IMR-90 (cell line): ENCODE measurements around the gene AVPR2. TPM values are rescaled to one million over a fixed set of nuclear protein-coding genes. Genes with fewer than 3 reads are reported as not detected.

Experiments used
- ATAC-seq: fragments of 200-7000 bp; cut with Tn5 transposase; 2 replicates; pipeline ENCODE4 v1.9.1; 2020; ENCODE audit warnings: low read depth, mild to moderate bottlenecking, moderate library complexity
- BruUV-seq: library from RNA; stranded (reverse); fragments of 400-500 nt; replicated peaks from 2 replicates; lab custom pipeline; 2021; lab: Mats Ljungman, UMichigan
- CTCF ChIA-PET: fragments of 300-600 bp; formaldehyde crosslinking; extraction: SDS; loops from one replicate; lab custom pipeline; 2021; ENCODE audit warnings: antibody characterized with exemption; lab: Yijun Ruan, JAX
- POLR2A ChIA-PET: fragments of 300-600 bp; sonication (Branson Sonifier 250); formaldehyde crosslinking; loops from one replicate; lab custom pipeline; 2022; ENCODE audit warnings: antibody characterized with exemption; ENCODE audit not compliant: unreplicated experiment; lab: Charles Lee
- DNase-seq: peaks from one replicate; pipeline ENCODE4 v3.0.0; 2013
- H2AFZ ChIP-seq: replicated peaks from 2 replicates; pipeline ENCODE3; 2013; ENCODE audit warnings: low read length, mild to moderate bottlenecking; ENCODE audit not compliant: poor library complexity
- H2AK5ac ChIP-seq: 2 replicates; pipeline ENCODE4 v1.6.1; 2013; ENCODE audit warnings: low read depth, low read length, inconsistent platforms
- H2AK9ac ChIP-seq: replicated peaks from 2 replicates; pipeline ENCODE3; 2013; ENCODE audit warnings: mild to moderate bottlenecking, low read depth, low read length, moderate library complexity; ENCODE audit not compliant: poor library complexity
- H2BK120ac ChIP-seq: 2 replicates; pipeline ENCODE4 v1.6.1; 2013; ENCODE audit warnings: low read depth, low read length, inconsistent platforms
- H2BK15ac ChIP-seq: 3 replicates; pipeline ENCODE4 v1.6.1; 2013; ENCODE audit warnings: low read depth, low read length, inconsistent platforms
- H2BK20ac ChIP-seq: 2 replicates; pipeline ENCODE4 v1.6.1; 2013; ENCODE audit warnings: low read depth, mild to moderate bottlenecking, inconsistent platforms, low read length, moderate library complexity
- H2BK5ac ChIP-seq: 2 replicates; pipeline ENCODE4 v1.6.1; 2013; ENCODE audit warnings: mild to moderate bottlenecking, low read depth, low read length, inconsistent platforms; ENCODE audit not compliant: poor library complexity, severe bottlenecking
- H3K14ac ChIP-seq: replicated peaks from 2 replicates; pipeline ENCODE4 v1.6.1; 2013; ENCODE audit warnings: low read depth, low read length, inconsistent platforms
- H3K18ac ChIP-seq: 2 replicates; pipeline ENCODE4 v1.6.1; 2013; ENCODE audit warnings: low read depth, low read length, control low read depth
- H3K23ac ChIP-seq: 2 replicates; pipeline ENCODE4 v1.6.1; 2013; ENCODE audit warnings: low read depth, low read length, inconsistent platforms
- H3K27ac ChIP-seq: 2 replicates; pipeline ENCODE4 v1.5.1; 2013; ENCODE audit warnings: mild to moderate bottlenecking, control low read depth, low read length; ENCODE audit not compliant: insufficient read depth
- H3K27me3 ChIP-seq: 2 replicates; pipeline ENCODE4 v1.6.1; 2013; ENCODE audit warnings: low read length; ENCODE audit not compliant: control insufficient read depth, insufficient read depth
- H3K36me3 ChIP-seq: 2 replicates; pipeline ENCODE4 v1.6.1; 2013; ENCODE audit warnings: low read length, mixed read lengths; ENCODE audit not compliant: control insufficient read depth, insufficient read depth
- H3K4ac ChIP-seq: 2 replicates; pipeline ENCODE4 v1.6.1; 2013; ENCODE audit warnings: low read depth, low read length, inconsistent platforms
- H3K4me1 ChIP-seq: 2 replicates; pipeline ENCODE4 v1.6.1; 2013; ENCODE audit warnings: low read length, mixed read lengths; ENCODE audit not compliant: control insufficient read depth, insufficient read depth
- H3K4me2 ChIP-seq: 2 replicates; pipeline ENCODE4 v1.6.1; 2013; ENCODE audit warnings: low read depth, mild to moderate bottlenecking, control low read depth, low read length, moderate library complexity
- H3K4me3 ChIP-seq: 2 replicates; pipeline ENCODE4 v1.5.1; 2013; ENCODE audit warnings: low read depth, mild to moderate bottlenecking, control low read depth, low read length, moderate library complexity; ENCODE audit not compliant: insufficient read depth
- H3K56ac ChIP-seq: 2 replicates; pipeline ENCODE4 v1.6.1; 2013; ENCODE audit warnings: low read length, inconsistent platforms; ENCODE audit not compliant: insufficient read depth; ENCODE audit errors: extremely low read depth
- H3K79me1 ChIP-seq, 2 experiments: 2 replicates each; pipeline ENCODE4 v1.6.1; 2013; ENCODE audit warnings: low read length in 2 of 2, inconsistent platforms in 1 of 2, low read depth in 1 of 2
- H3K9ac ChIP-seq: 2 replicates; pipeline ENCODE4 v1.6.1; 2013; ENCODE audit warnings: low read depth, low read length, control low read depth
- H3K9me1 ChIP-seq: 2 replicates; pipeline ENCODE4 v1.6.1; 2013; ENCODE audit warnings: low read length, inconsistent platforms; ENCODE audit not compliant: insufficient read depth
- H3K9me3 ChIP-seq: 2 replicates; pipeline ENCODE4 v1.6.1; 2013; ENCODE audit warnings: low read length; ENCODE audit not compliant: control insufficient read depth, insufficient read depth
- H4K20me1 ChIP-seq: 2 replicates; pipeline ENCODE4 v1.6.1; 2013; ENCODE audit warnings: low read length, inconsistent platforms; ENCODE audit not compliant: insufficient read depth
- H4K5ac ChIP-seq: 2 replicates; pipeline ENCODE4 v1.6.1; 2013; ENCODE audit warnings: mild to moderate bottlenecking, low read depth, low read length, control low read depth
- H4K8ac ChIP-seq, 2 experiments: 2 replicates each; pipeline ENCODE4 v1.6.1; 2013; ENCODE audit warnings: low read depth in 2 of 2, low read length in 2 of 2, control low read depth in 1 of 2, inconsistent platforms in 1 of 2
- H4K91ac ChIP-seq: 2 replicates; pipeline ENCODE4 v1.6.1; 2013; ENCODE audit warnings: low read depth, low read length, inconsistent platforms; ENCODE audit not compliant: insufficient read depth
- CEBPB ChIP-seq: IDR thresholded peaks from 2 replicates; pipeline ENCODE4 v1.6.1; 2012; ENCODE audit warnings: low read depth, low read length, improper control_type of control experiment
- CHD1 ChIP-seq: IDR thresholded peaks from 2 replicates; pipeline ENCODE4 v1.6.1; 2012; ENCODE audit warnings: low read depth, low read length, improper control_type of control experiment
- POLR2A ChIP-seq: IDR thresholded peaks from 2 replicates; pipeline ENCODE4 v1.6.1; 2012; ENCODE audit warnings: mild to moderate bottlenecking, low read depth, low read length
- RCOR1 ChIP-seq: IDR thresholded peaks from 2 replicates; pipeline ENCODE4 v1.6.1; 2012; ENCODE audit warnings: mild to moderate bottlenecking, low read length, improper control_type of control experiment; ENCODE audit not compliant: insufficient replicate concordance
- SMC3 ChIP-seq: fragments of 150-350 bp; IDR thresholded peaks from 2 replicates; pipeline ENCODE4 v1.6.1; 2016; ENCODE audit warnings: low read depth, mild to moderate bottlenecking, antibody characterized with exemption, low read length, moderate library complexity
- WGBS, 2 experiments: methylation state at CpG; one replicate each; pipeline versions ENCODE4 v1.1.5 to v1.1.7; 2013; ENCODE audit warnings: missing lambda C conversion rate in 2 of 2; ENCODE audit not compliant: insufficient read length in 1 of 2; ENCODE audit errors: extremely low coverage in 2 of 2; 5-methylcytosine and 5-hydroxymethylcytosine counted together
- dilution Hi-C: fragments of 300-500 bp; cut with HindIII; formaldehyde crosslinking; loops from one replicate; pipeline ENCODE4 v1.14.3; 2018; ENCODE audit warnings: low sequenced_read_pairs; ENCODE audit not compliant: unreplicated experiment
- in situ Hi-C: fragments of 300-500 bp; cut with MboI; formaldehyde crosslinking; loops from 3 replicates; pipeline ENCODE4 v1.14.3; 2019; ENCODE audit warnings: low sequenced_read_pairs, inconsistent platforms, mixed read lengths
- intact Hi-C: fragments of 100-400 bp; cut with micrococcal nuclease; formaldehyde crosslinking; loops from 2 replicates; pipeline ENCODE4 v1.10.0; 2022
- polyA plus RNA-seq, 3 experiments: library from polyadenylated mRNA; depleted of rRNA; stranded (reverse); fragments of >200 nt; gene quantifications; 2 replicates each; pipeline ENCODE4 v1.2.3, GENCODE V29; 2012; ENCODE audit warnings: low replicate concordance in 1 of 3
- total RNA-seq: library from RNA; depleted of rRNA; stranded (reverse); fragments of >200 nt; gene quantifications from 2 replicates; pipeline ENCODE4 v1.2.3, GENCODE V29; 2012

AVPR2 gene
- total and polyA plus RNA-seq, 2 of the 4 experiments (the other 2 are of a cell fraction) = not detected

GRCh38 chrX:153865685-153866084 lies 38.8 kb upstream of the AVPR2 start:
- intact Hi-C loops = no loop called here
- Histone ChIP-seq H3K56ac (no peak overlapping the region), H2BK5ac (no peak overlapping the region), H2AK9ac (no peak overlapping the region), H3K9ac (no peak overlapping the region), H4K8ac (no peak overlapping the region), H3K36me3 (no peaks in the 10 kb centered on the region), H3K4me2 (no peak overlapping the region), H2BK15ac (no peak overlapping the region), H3K14ac (no peak overlapping the region), H4K20me1 (no peaks in the 10 kb centered on the region), H2BK20ac (no peak overlapping the region), H3K9me3 (peaks cover 7% of the 10 kb centered on the region), H3K4me3 (no peak overlapping the region), H2AK5ac (no peak overlapping the region), H4K5ac (no peak overlapping the region), H3K23ac (no peak overlapping the region), H4K91ac (no peak overlapping the region), H3K27ac (no peak overlapping the region), H2AFZ (no peak overlapping the region), H3K4me1 (no peaks in the 10 kb centered on the region), H3K4ac (no peak overlapping the region), H3K9me1 (no peaks in the 10 kb centered on the region), H3K18ac (no peak overlapping the region), H2BK120ac (no peak overlapping the region), H3K27me3 (peaks cover 22% of the 10 kb centered on the region; the same call in 1 of the 2 replicates), H3K79me1 (no peaks in the 10 kb centered on the region)
- TF ChIP-seq POLR2A (no peak), RCOR1 (no peak), CEBPB (no peak), CHD1 (no peak), SMC3 (no peak)
- POLR2A ChIA-PET = no interaction called here
- dilution Hi-C loops = no loop called here
- in situ Hi-C loops = no loop called here
- DNase-seq (no peak), ATAC-seq (no peak)
- BruUV-seq = no TSS peak
- no CpG with 5 or more reads among the region's 9 CpGs for WGBS, 2 experiments
- CTCF ChIA-PET = no interaction called here
